Activated CD8-positive, alpha-beta memory T cell treated with anti-CD3 and anti-CD28 coated beads for 1 hour (primary cell): Measurements from ENCODE around the gene AGPS.

Source experiments
- DNase-seq, 2 donors: peaks; one replicate each; pipeline ENCODE4 v3.0.0-alpha.2; 2020; ENCODE audit warnings: low read depth in 1 of 2; ENCODE audit errors: extremely low read depth in 1 of 2

AGPS gene

GRCh38 chr2:177520324-177520723, 127.8 kb downstream of the AGPS start:
- no peak for DNase-seq

GRCh38 chr2:177523781-177524180, 131.2 kb downstream of the AGPS start:
- no peak for DNase-seq

- DNase-seq = no peak
Measured at GRCh38 chr2:177525351-177525924, 132.9 kb downstream of the AGPS start.

GRCh38 chr2:177528351-177528933, 135.9 kb downstream of the AGPS start:
- DNase-seq = no peak

- no peak for DNase-seq
Measured at GRCh38 chr2:177529166-177529565, 136.6 kb downstream of the AGPS start.

GRCh38 chr2:177530561-177530960, 138.0 kb downstream of the AGPS start:
- no peak for DNase-seq

GRCh38 chr2:177531706-177532105, 139.1 kb downstream of the AGPS start:
- no peak for DNase-seq

- no peak for DNase-seq
Measured at GRCh38 chr2:177532567-177532966, 140.0 kb downstream of the AGPS start.

- no peak for DNase-seq
Measured at GRCh38 chr2:177533253-177533652, 140.7 kb downstream of the AGPS start.

- DNase-seq = no peak
Measured at GRCh38 chr2:177535000-177535399, 142.4 kb downstream of the AGPS start.

- DNase-seq = no peak
Measured at GRCh38 chr2:177535958-177536504, 143.5 kb downstream of the AGPS start.

GRCh38 chr2:177537213-177537612, 144.6 kb downstream of the AGPS start:
- DNase-seq = no peak

GRCh38 chr2:177537636-177538035, 145.1 kb downstream of the AGPS start:
- no peak for DNase-seq

GRCh38 chr2:177538323-177538722, 145.8 kb downstream of the AGPS start:
- no peak for DNase-seq

GRCh38 chr2:177540283-177540682, 147.7 kb downstream of the AGPS start:
- DNase-seq = no peak

- DNase-seq = no peak
Measured at GRCh38 chr2:177541258-177541991, 148.9 kb downstream of the AGPS start.

GRCh38 chr2:177542396-177542795, 149.8 kb downstream of the AGPS start:
- no peak for DNase-seq

- no peak for DNase-seq
Measured at GRCh38 chr2:177543007-177543760, 150.6 kb downstream of the AGPS start.

- DNase-seq = no peak
Measured at GRCh38 chr2:177545143-177545542, 152.6 kb downstream of the AGPS start.

GRCh38 chr2:177545981-177546585, 153.5 kb downstream of the AGPS start:
- DNase-seq = no peak

- no peak for DNase-seq
Measured at GRCh38 chr2:177547122-177547521, 154.5 kb downstream of the AGPS start.
